ENCODE measurements around the gene NCOR1. TPM values are rescaled to one million over a fixed set of nuclear protein-coding genes. Genes with fewer than 3 reads are reported as not detected.

The NCOR1 gene
- total RNA-seq, 5 donors from 2014 or later (not counting 1 experiment from before 2014, with no cell fraction given): 134 to 173 (median 152) TPM

DNA sequence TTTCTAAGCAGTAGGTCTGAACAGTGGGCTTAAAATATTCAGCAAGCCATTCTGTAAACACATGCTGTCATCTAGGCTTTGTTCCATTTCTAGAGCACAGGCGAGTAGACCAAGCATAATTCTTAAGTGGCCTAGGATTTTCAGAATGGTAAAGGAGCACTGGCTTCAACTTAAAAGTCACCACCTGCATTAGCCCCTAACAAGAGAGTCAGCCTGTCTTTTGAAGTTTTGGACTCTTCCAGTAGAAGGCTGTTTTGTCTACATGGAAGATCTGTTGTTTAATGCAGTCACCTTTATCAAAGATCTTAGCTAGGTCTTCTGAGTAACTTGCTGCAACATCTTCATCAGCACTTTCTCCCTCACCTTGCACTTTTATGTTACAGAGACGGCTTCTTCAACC, 179.1 kb downstream of the NCOR1 start:
- WGBS (ENCODE audit: insufficient coverage): 100% methylated on average over 1 of the region's 2 CpGs
- Mint-ChIP-seq H3K9me3 (no peaks in the 10 kb centered on the region), H3K4me3 (no peak overlapping the region), H3K27ac (peak overlapping the region in 1 of 2 donors; percentile 72), H3K27me3 (no peaks in the 10 kb centered on the region), H3K4me1 (peaks cover 0 to 12% (median 8%) of the 10 kb centered on the region in 3 donors), H3K36me3 (peaks cover 72% of the 10 kb centered on the region)
- Histone ChIP-seq H3K4me3 (ENCODE audit: control insufficient read depth in 1 of 2, extremely low read depth in 1 of 2, low read length in 1 of 2) (no peak overlapping the region), H3K9me3 (no peaks in the 10 kb centered on the region), H3K36me3 (ENCODE audit: control insufficient read depth in 2 of 2, extremely low read depth in 1 of 2, insufficient read depth in 1 of 2, low read length in 1 of 2) (peaks cover 15 to 86% of the 10 kb centered on the region in 2 donors), H3K4me1 (ENCODE audit: control insufficient read depth in 1 of 2, extremely low read depth in 1 of 2, insufficient read depth in 2 of 2, low read length in 2 of 2) (no peaks in the 10 kb centered on the region), H3K27me3 (replicated peaks in 1 of 2; ENCODE audit: control insufficient read depth in 2 of 2, extremely low read depth in 1 of 2, insufficient read depth in 2 of 2, low read length in 1 of 2) (no peaks in the 10 kb centered on the region), H3K27ac (ENCODE audit: low read length) (no peak overlapping the region)
- ATAC-seq (replicated peaks in 1 of 4) (no peak), DNase-seq (no peak)
- ChIA-PET POLR2A (interaction anchor here in 1 of 2 donors (0.6 kb wide), 1 partner anchor 81 kb away, joined by 8 read pairs; no protein-coding TSS in a partner anchor), CTCF (no interaction called here)

DNA sequence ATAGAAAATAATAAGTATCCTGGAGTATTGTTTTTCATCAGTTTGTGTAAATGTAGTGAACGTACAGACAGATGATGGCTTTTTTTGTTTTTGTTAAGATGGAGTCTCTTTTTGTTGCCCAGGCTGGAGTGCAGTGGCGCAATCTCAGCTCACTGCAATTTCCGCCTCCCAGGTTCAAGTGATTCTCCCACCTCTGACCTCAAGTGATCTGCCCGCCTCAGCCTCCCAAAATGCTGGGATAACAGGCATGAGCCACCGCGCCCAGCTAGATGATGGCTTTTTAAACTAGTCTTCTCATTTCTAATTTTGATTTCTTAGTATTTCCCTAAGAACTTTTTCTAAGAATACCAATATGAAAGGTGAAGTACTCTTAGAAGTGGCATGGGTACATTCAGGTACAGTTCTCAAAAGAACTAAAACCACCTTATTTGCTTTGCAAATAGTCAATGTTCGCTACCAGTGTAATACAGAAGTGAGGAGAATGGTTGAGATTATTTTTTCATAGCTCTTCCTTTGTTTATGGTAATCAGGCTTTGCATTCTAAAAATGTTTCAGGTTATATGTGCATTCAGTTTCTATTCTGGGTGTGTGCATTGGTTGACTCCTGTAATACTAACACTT, 181.5 kb downstream of the NCOR1 start:
- H3K27ac Mint-ChIP-seq: peak overlapping the region in 1 of 2 donors; percentile 16
- no peak overlapping the region for H3K27ac ChIP-seq (ENCODE audit: low read length)
- POLR2A ChIA-PET: no interaction called here
- DNase-seq: no peak
- H3K9me3 ChIP-seq: no peaks in the 10 kb centered on the region
- no peak for ATAC-seq (replicated peaks in 1 of 4)
- H3K4me3 Mint-ChIP-seq: no peak overlapping the region
- peaks cover 5 to 88% of the 10 kb centered on the region in 2 donors for H3K36me3 ChIP-seq (ENCODE audit: control insufficient read depth in 2 of 2, extremely low read depth in 1 of 2, insufficient read depth in 1 of 2, low read length in 1 of 2)
- CTCF ChIA-PET: interaction anchor here in 1 of 2 donors (0.6 kb wide), 1 partner anchor 114 kb away, joined by 3 read pairs; no protein-coding TSS in a partner anchor
- H3K4me1 Mint-ChIP-seq: peaks cover 0 to 14% (median 6%) of the 10 kb centered on the region in 3 donors
- H3K36me3 Mint-ChIP-seq: peaks cover 76% of the 10 kb centered on the region
- no peaks in the 10 kb centered on the region for H3K27me3 ChIP-seq (replicated peaks in 1 of 2; ENCODE audit: control insufficient read depth in 2 of 2, extremely low read depth in 1 of 2, insufficient read depth in 2 of 2, low read length in 1 of 2)
- no peaks in the 10 kb centered on the region for H3K9me3 Mint-ChIP-seq
- no peaks in the 10 kb centered on the region for H3K4me1 ChIP-seq (ENCODE audit: control insufficient read depth in 1 of 2, extremely low read depth in 1 of 2, insufficient read depth in 2 of 2, low read length in 2 of 2)
- H3K27me3 Mint-ChIP-seq: no peaks in the 10 kb centered on the region
- H3K4me3 ChIP-seq (ENCODE audit: control insufficient read depth in 1 of 2, extremely low read depth in 1 of 2, low read length in 1 of 2): no peak overlapping the region
- no CpG with 5 or more reads among the region's 7 CpGs for WGBS (ENCODE audit: insufficient coverage)

DNA sequence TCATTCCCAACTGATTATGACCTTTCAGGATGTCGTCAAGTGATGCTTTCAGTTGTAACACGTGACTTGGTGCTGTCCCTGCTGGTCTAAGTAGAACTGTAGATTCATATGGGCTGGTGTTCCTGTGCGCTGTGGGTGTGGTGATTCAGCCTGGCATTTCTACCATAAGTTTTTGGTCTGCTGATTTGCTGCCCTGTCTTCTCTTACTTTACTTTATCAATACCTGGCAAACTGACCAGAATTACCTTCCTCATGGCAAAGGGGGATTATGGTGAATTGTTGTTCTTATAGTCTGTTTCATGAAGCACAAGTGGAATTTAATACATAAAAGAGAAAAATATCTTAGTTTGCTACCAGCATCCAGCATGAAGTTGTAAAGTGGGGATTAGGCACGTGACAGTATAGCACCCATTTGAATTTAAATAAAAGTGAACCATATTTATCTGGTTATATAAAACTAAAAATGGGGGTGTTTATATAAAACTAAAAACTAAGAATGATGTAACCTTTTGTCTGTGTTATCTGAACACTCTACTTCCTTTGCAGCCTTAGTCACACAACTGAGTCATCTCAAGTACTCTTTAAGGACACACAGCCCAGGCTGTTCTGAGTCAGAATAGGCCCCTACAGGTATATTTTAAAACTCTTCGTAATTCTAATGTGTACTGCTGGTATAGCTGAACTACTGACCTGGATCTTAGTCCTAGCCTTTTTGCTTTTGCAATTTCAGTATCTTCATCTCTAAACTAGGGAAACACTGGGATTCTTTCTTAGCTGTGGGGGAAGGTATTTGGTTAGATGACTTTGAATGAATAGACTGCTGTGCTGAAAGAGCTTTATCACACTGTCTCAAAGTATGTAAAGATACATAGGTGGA, 187.4 kb downstream of the NCOR1 start:
- Histone ChIP-seq H3K27ac (ENCODE audit: low read length) (peak overlapping the region; percentile 52), H3K9me3 (no peaks in the 10 kb centered on the region), H3K36me3 (ENCODE audit: control insufficient read depth in 2 of 2, extremely low read depth in 1 of 2, insufficient read depth in 1 of 2, low read length in 1 of 2) (peaks cover 24 to 83% of the 10 kb centered on the region in 2 donors), H3K27me3 (replicated peaks in 1 of 2; ENCODE audit: control insufficient read depth in 2 of 2, extremely low read depth in 1 of 2, insufficient read depth in 2 of 2, low read length in 1 of 2) (no peaks in the 10 kb centered on the region), H3K4me3 (ENCODE audit: control insufficient read depth in 1 of 2, extremely low read depth in 1 of 2, low read length in 1 of 2) (no peak overlapping the region), H3K4me1 (ENCODE audit: control insufficient read depth in 1 of 2, extremely low read depth in 1 of 2, insufficient read depth in 2 of 2, low read length in 2 of 2) (no peaks in the 10 kb centered on the region)
- peaks cover 8 to 30% (median 25%) of the 10 kb centered on the region in 3 donors for H3K4me1 Mint-ChIP-seq
- H3K27me3 Mint-ChIP-seq: no peaks in the 10 kb centered on the region
- no CpG with 5 or more reads among the region's 5 CpGs for WGBS (ENCODE audit: insufficient coverage)
- ChIA-PET POLR2A (no interaction called here), CTCF (no interaction called here)
- H3K4me3 Mint-ChIP-seq: peak overlapping the region in 1 of 3 donors; percentile 42
- peaks cover 74% of the 10 kb centered on the region for H3K36me3 Mint-ChIP-seq
- ATAC-seq (replicated peaks in 1 of 4) (peak; percentile 56 to 99 (median 98)), DNase-seq (peak in 2 of 35 experiments; percentile 14 to 22)
- peak overlapping the region; percentile 92 to 97 for H3K27ac Mint-ChIP-seq
- no peaks in the 10 kb centered on the region for H3K9me3 Mint-ChIP-seq

DNA sequence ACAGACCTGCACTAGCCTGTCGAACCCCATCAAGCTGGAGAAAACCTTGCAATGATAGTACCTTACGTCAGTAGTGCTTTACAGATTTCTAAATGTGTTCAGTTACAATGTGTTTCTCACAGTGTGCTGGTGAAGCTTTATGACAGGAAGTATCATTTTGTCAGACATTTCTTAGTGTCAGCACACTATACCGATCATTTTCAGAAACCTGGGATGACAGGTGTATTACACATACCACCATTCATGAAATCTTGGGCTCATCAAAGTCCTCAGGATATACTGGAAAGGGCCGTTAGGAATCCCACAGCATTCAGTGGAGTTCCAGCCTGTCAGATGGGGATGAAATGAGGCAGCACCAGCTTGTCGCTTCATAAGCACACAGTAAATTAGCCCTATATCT, 188.4 kb downstream of the NCOR1 start:
- Mint-ChIP-seq H3K27me3 (no peaks in the 10 kb centered on the region), H3K4me3 (no peak overlapping the region), H3K36me3 (peaks cover 68% of the 10 kb centered on the region), H3K27ac (peak overlapping the region; percentile 92 to 97), H3K9me3 (no peaks in the 10 kb centered on the region), H3K4me1 (peaks cover 15 to 32% (median 32%) of the 10 kb centered on the region in 3 donors)
- 90% methylated on average over 2 of the region's 5 CpGs for WGBS (ENCODE audit: insufficient coverage)
- POLR2A ChIA-PET: no interaction called here
- H3K27ac ChIP-seq (ENCODE audit: low read length): no peak overlapping the region
- no peak for ATAC-seq (replicated peaks in 1 of 4)
- no peaks in the 10 kb centered on the region for H3K27me3 ChIP-seq (replicated peaks in 1 of 2; ENCODE audit: control insufficient read depth in 2 of 2, extremely low read depth in 1 of 2, insufficient read depth in 2 of 2, low read length in 1 of 2)
- no peaks in the 10 kb centered on the region for H3K4me1 ChIP-seq (ENCODE audit: control insufficient read depth in 1 of 2, extremely low read depth in 1 of 2, insufficient read depth in 2 of 2, low read length in 2 of 2)
- no peaks in the 10 kb centered on the region for H3K9me3 ChIP-seq
- H3K4me3 ChIP-seq (ENCODE audit: control insufficient read depth in 1 of 2, extremely low read depth in 1 of 2, low read length in 1 of 2): no peak overlapping the region
- H3K36me3 ChIP-seq (ENCODE audit: control insufficient read depth in 2 of 2, extremely low read depth in 1 of 2, insufficient read depth in 1 of 2, low read length in 1 of 2): peaks cover 20 to 73% of the 10 kb centered on the region in 2 donors
- DNase-seq: no peak
- CTCF ChIA-PET: interaction anchor here in 1 of 2 donors (0.6 kb wide), 1 partner anchor 258 kb away, joined by 4 read pairs; no protein-coding TSS in a partner anchor

DNA sequence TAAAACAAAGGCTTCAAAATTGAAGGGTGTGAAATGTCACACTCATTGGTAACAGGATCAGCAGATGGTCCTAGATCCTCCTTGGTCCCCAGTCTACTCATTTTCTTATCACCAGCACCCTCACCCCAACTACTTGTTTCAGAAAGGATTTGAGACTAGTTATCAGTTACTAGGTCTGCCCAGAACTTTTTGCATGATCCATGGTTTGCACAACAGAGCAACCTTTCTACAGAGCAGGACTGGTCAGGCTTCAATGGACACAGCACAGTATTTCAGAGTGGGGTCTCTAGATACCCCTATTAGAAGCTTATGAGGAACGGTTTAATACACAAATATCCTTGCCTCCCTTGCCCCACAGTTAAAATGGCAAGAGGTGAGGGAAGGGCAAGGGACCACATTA, 190.1 kb downstream of the NCOR1 start:
- Histone ChIP-seq H3K9me3 (no peaks in the 10 kb centered on the region), H3K4me3 (ENCODE audit: control insufficient read depth in 1 of 2, extremely low read depth in 1 of 2, low read length in 1 of 2) (no peak overlapping the region), H3K4me1 (ENCODE audit: control insufficient read depth in 1 of 2, extremely low read depth in 1 of 2, insufficient read depth in 2 of 2, low read length in 2 of 2) (no peaks in the 10 kb centered on the region), H3K36me3 (ENCODE audit: control insufficient read depth in 2 of 2, extremely low read depth in 1 of 2, insufficient read depth in 1 of 2, low read length in 1 of 2) (peaks cover 19 to 57% of the 10 kb centered on the region in 2 donors), H3K27me3 (replicated peaks in 1 of 2; ENCODE audit: control insufficient read depth in 2 of 2, extremely low read depth in 1 of 2, insufficient read depth in 2 of 2, low read length in 1 of 2) (no peaks in the 10 kb centered on the region), H3K27ac (ENCODE audit: low read length) (no peak overlapping the region)
- Mint-ChIP-seq H3K36me3 (peaks cover 62% of the 10 kb centered on the region), H3K4me3 (no peak overlapping the region), H3K9me3 (no peaks in the 10 kb centered on the region), H3K4me1 (peaks cover 22 to 39% (median 39%) of the 10 kb centered on the region in 3 donors), H3K27me3 (no peaks in the 10 kb centered on the region), H3K27ac (peak overlapping the region in 1 of 2 donors; percentile 16)
- WGBS (ENCODE audit: insufficient coverage): no CpG with 5 or more reads among the region's 1 CpG
- CTCF ChIA-PET: no interaction called here
- no peak for DNase-seq
- ATAC-seq (replicated peaks in 1 of 4): no peak
- POLR2A ChIA-PET: interaction anchor here in 1 of 2 donors (0.6 kb wide), 1 partner anchor 406 kb away, joined by 6 read pairs; no protein-coding TSS in a partner anchor

DNA sequence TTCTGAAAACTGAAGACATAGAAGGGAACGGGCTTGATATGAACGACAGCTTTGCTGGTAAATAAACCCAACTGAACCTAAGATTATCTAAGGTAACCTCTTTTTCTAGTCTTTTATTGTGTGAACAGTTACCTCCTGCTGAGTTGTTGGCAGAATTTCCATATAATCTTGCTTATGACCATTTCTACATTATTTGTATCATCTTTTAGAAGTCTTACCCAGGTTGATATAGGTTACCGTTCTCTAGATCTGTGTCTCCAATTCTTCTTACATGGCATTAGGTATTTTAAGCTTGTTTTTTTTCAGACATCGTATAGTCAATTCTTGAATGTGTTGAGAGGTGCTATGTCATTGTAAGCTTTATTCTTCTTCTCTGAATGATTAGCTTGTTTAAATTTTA, 191.5 kb downstream of the NCOR1 start:
- Mint-ChIP-seq H3K4me1 (peaks cover 22 to 41% (median 39%) of the 10 kb centered on the region in 3 donors), H3K36me3 (peaks cover 62% of the 10 kb centered on the region), H3K27ac (peak overlapping the region; percentile 13 to 36), H3K9me3 (no peaks in the 10 kb centered on the region), H3K4me3 (no peak overlapping the region), H3K27me3 (no peaks in the 10 kb centered on the region)
- CTCF ChIA-PET: no interaction called here
- H3K36me3 ChIP-seq (ENCODE audit: control insufficient read depth in 2 of 2, extremely low read depth in 1 of 2, insufficient read depth in 1 of 2, low read length in 1 of 2): peaks cover 23 to 49% of the 10 kb centered on the region in 2 donors
- WGBS (ENCODE audit: insufficient coverage): no CpG with 5 or more reads among the region's 4 CpGs
- ATAC-seq (replicated peaks in 1 of 4) (no peak), DNase-seq (no peak)
- no peak overlapping the region for H3K27ac ChIP-seq (ENCODE audit: low read length)
- H3K4me3 ChIP-seq (ENCODE audit: control insufficient read depth in 1 of 2, extremely low read depth in 1 of 2, low read length in 1 of 2): no peak overlapping the region
- POLR2A ChIA-PET: interaction anchor here (0.6 to 0.8 kb wide), 4 partner anchors 14 to 55 kb away, joined by 3 to 5 read pairs (median 4); no protein-coding TSS in a partner anchor
- H3K4me1 ChIP-seq (ENCODE audit: control insufficient read depth in 1 of 2, extremely low read depth in 1 of 2, insufficient read depth in 2 of 2, low read length in 2 of 2): no peaks in the 10 kb centered on the region
- no peaks in the 10 kb centered on the region for H3K9me3 ChIP-seq
- H3K27me3 ChIP-seq (replicated peaks in 1 of 2; ENCODE audit: control insufficient read depth in 2 of 2, extremely low read depth in 1 of 2, insufficient read depth in 2 of 2, low read length in 1 of 2): no peaks in the 10 kb centered on the region
